Measurements from ENCODE around the gene CARMIL3. TPM values are rescaled to one million over a fixed set of nuclear protein-coding genes. Genes with fewer than 3 reads are reported as not detected.

The CARMIL3 gene
- total RNA-seq, 1 donor from 2014 or later = 0.34 TPM

DNA sequence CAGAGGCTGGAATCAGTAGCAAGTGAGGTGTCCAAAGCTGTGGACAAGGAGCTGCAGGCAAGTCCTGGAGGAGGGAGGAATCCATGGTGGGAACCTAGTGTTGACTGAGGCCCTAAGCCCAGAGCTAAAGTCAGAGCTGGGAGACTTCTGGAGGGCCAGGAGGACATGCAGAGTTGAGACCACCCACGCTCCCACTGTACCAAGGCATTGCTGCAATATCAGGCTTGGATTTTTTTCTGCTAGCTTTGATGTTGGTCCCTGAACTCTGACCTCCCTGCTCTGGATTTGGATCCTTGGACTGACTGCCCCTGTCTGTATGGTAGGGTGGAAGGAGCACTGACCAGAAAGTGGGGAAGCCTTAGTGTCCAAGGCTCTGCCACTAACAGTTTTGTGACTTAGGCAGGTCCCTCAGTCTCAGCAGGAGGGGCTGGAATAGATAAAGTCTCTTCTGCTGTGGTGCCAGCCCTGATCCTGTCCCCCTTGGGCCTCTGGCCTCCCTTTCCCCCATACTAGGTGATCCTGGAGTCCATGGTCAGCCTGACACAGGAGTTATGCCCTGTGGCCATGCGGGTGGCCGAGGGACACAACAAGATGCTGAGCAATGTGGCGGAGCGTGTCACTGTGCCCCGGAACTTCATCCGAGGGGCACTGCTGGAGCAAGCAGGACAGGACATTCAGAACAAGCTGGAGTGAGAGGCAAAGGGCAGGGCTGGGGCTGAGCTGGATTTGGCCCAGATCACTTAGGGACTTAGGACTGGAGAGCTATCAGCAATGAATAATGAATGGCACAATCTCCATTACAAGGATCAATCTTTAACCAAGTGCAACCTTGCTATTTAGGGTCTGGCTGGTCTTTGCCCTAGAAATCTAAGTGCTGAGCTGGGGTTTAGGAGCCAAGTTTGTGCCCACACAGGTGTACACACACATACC is 9.4 kb downstream of the CARMIL3 start:
- Histone ChIP-seq H3K4me3 (ENCODE audit: insufficient read depth, low read depth, low read length) (no peak overlapping the region), H3K79me2 (ENCODE audit: insufficient read depth, low read length) (no peaks in the 10 kb centered on the region), H3K27me3 (ENCODE audit: insufficient read depth, low read length) (no peaks in the 10 kb centered on the region), H4K20me1 (ENCODE audit: insufficient read depth, low read length) (no peaks in the 10 kb centered on the region), H3K36me3 (ENCODE audit: insufficient read depth, low read length) (no peaks in the 10 kb centered on the region), H3K4me1 (ENCODE audit: insufficient read depth, low read length) (no peaks in the 10 kb centered on the region), H3K9ac (ENCODE audit: low read length) (no peak overlapping the region), H2AFZ (ENCODE audit: low read depth, low read length) (no peak overlapping the region), H3K4me2 (ENCODE audit: low read length) (no peak overlapping the region), H3K27ac (ENCODE audit: low read depth, low read length) (no peak overlapping the region), H3K9me3 (ENCODE audit: insufficient read depth, low read depth, low read length) (no peaks in the 10 kb centered on the region)
- peaks cover 65% of the 10 kb centered on the region for H3K27me3 Mint-ChIP-seq (ENCODE audit: low read depth, unreplicated experiment)
- H3K4me1 Mint-ChIP-seq (ENCODE audit: low read depth, unreplicated experiment) = no peaks in the 10 kb centered on the region
- TF ChIP-seq, protein P1, sequence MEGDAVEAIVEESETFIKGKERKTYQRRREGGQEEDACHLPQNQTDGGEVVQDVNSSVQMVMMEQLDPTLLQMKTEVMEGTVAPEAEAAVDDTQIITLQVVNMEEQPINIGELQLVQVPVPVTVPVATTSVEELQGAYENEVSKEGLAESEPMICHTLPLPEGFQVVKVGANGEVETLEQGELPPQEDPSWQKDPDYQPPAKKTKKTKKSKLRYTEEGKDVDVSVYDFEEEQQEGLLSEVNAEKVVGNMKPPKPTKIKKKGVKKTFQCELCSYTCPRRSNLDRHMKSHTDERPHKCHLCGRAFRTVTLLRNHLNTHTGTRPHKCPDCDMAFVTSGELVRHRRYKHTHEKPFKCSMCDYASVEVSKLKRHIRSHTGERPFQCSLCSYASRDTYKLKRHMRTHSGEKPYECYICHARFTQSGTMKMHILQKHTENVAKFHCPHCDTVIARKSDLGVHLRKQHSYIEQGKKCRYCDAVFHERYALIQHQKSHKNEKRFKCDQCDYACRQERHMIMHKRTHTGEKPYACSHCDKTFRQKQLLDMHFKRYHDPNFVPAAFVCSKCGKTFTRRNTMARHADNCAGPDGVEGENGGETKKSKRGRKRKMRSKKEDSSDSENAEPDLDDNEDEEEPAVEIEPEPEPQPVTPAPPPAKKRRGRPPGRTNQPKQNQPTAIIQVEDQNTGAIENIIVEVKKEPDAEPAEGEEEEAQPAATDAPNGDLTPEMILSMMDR (IDR thresholded peaks at IDR 0.05; ENCODE audit: insufficient read depth, low read depth, low read length) = no peak
- TF ChIP-seq EZH2 (IDR thresholded peaks at IDR 0.05; ENCODE audit: insufficient read depth, low read length) = no peak
- DNase-seq (ENCODE audit: low read depth) = no peak
- H3K27ac Mint-ChIP-seq (ENCODE audit: unreplicated experiment) = no peak overlapping the region
- H3K36me3 Mint-ChIP-seq (ENCODE audit: low read depth, unreplicated experiment) = no peaks in the 10 kb centered on the region
- no peak overlapping the region for H3K4me3 Mint-ChIP-seq (ENCODE audit: unreplicated experiment)
- no peaks in the 10 kb centered on the region for H3K9me3 Mint-ChIP-seq (ENCODE audit: unreplicated experiment)
- FAIRE-seq = no peak

DNA sequence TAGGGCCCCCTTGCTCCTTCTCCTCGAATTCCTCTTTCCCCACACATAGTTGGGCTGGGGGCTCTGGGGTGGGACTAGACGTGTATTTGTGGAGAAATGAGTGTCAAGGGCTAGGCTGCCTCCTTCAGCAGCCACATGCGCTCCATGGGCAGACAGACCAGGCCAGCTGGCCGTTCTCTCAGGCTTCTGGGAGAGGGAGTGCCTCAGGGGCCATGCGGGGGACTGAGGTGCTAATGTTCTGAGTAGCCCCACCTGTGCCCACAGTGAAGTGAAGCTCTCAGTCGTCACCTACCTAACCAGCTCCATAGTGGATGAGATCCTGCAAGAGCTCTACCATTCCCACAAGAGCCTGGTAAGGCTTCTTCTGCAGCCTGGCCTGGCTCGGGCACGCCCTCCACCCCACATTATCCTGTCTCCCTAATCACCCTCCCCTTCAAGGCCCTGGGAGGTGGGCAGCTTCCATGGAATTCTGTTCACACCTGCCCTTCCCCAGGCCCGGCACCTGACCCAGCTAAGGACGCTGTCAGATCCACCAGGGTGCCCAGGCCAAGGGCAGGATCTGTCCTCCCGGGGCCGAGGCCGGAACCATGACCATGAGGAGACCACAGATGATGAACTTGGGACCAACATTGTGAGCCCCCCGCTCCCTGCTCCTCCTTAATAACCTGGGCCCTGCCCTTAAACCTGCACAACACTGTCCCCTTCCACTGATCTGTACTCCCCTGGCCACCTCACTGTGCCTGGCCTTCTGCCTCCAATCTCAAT is 10.6 kb downstream of the CARMIL3 start:
- Mint-ChIP-seq H3K4me1 (ENCODE audit: low read depth, unreplicated experiment) (no peaks in the 10 kb centered on the region), H3K27me3 (ENCODE audit: low read depth, unreplicated experiment) (peaks cover 67% of the 10 kb centered on the region), H3K27ac (ENCODE audit: unreplicated experiment) (no peak overlapping the region), H3K36me3 (ENCODE audit: low read depth, unreplicated experiment) (no peaks in the 10 kb centered on the region), H3K9me3 (ENCODE audit: unreplicated experiment) (no peaks in the 10 kb centered on the region), H3K4me3 (ENCODE audit: unreplicated experiment) (no peak overlapping the region)
- no peak overlapping the region for H3K4me2 ChIP-seq (ENCODE audit: low read length)
- no peak overlapping the region for H3K4me3 ChIP-seq (ENCODE audit: insufficient read depth, low read depth, low read length)
- no peaks in the 10 kb centered on the region for H3K9me3 ChIP-seq (ENCODE audit: insufficient read depth, low read depth, low read length)
- H4K20me1 ChIP-seq (ENCODE audit: insufficient read depth, low read length) = no peaks in the 10 kb centered on the region
- H2AFZ ChIP-seq (ENCODE audit: low read depth, low read length) = no peak overlapping the region
- no peaks in the 10 kb centered on the region for H3K4me1 ChIP-seq (ENCODE audit: insufficient read depth, low read length)
- H3K27me3 ChIP-seq (ENCODE audit: insufficient read depth, low read length) = no peaks in the 10 kb centered on the region
- no peak overlapping the region for H3K9ac ChIP-seq (ENCODE audit: low read length)
- TF ChIP-seq, protein P1 (IDR thresholded peaks at IDR 0.05; ENCODE audit: insufficient read depth, low read depth, low read length) = no peak
- TF ChIP-seq EZH2 (IDR thresholded peaks at IDR 0.05; ENCODE audit: insufficient read depth, low read length) = no peak
- H3K27ac ChIP-seq (ENCODE audit: low read depth, low read length) = no peak overlapping the region
- no peaks in the 10 kb centered on the region for H3K36me3 ChIP-seq (ENCODE audit: insufficient read depth, low read length)
- DNase-seq (ENCODE audit: low read depth) = no peak
- no peaks in the 10 kb centered on the region for H3K79me2 ChIP-seq (ENCODE audit: insufficient read depth, low read length)
- FAIRE-seq = no peak

Data from astrocyte (in vitro differentiated cells and primary cell).